Measurements from ENCODE around the gene UBE2O.

DNA sequence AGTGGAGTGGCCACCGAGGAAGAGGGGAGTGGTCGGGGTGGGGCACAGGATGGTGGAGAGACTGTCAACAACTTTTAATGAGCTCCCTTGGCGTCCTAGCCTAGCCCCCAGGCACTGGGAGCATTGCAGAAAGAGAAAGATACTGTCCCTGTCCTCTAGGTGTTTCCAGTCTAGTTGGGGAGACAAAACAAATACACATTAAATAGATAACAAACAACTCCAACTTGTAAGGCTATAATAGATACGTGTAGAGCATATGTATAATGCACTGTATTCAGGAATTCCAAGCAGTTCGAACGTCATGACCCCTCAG lies 435 bp upstream of the UBE2O start:
- TF ChIP-seq, protein P1, sequence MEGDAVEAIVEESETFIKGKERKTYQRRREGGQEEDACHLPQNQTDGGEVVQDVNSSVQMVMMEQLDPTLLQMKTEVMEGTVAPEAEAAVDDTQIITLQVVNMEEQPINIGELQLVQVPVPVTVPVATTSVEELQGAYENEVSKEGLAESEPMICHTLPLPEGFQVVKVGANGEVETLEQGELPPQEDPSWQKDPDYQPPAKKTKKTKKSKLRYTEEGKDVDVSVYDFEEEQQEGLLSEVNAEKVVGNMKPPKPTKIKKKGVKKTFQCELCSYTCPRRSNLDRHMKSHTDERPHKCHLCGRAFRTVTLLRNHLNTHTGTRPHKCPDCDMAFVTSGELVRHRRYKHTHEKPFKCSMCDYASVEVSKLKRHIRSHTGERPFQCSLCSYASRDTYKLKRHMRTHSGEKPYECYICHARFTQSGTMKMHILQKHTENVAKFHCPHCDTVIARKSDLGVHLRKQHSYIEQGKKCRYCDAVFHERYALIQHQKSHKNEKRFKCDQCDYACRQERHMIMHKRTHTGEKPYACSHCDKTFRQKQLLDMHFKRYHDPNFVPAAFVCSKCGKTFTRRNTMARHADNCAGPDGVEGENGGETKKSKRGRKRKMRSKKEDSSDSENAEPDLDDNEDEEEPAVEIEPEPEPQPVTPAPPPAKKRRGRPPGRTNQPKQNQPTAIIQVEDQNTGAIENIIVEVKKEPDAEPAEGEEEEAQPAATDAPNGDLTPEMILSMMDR (IDR thresholded peaks at IDR 0.05) = no peak
- no peak for TF ChIP-seq POLR2A (IDR thresholded peaks at IDR 0.05)

All from ovary (tissue), 3 donors.